GM23338 (cell line): ENCODE measurements around the gene DLGAP4. TPM values are rescaled to one million over a fixed set of nuclear protein-coding genes. Genes with fewer than 3 reads are reported as not detected.

ENCODE experiments used
- ATAC-seq: fragments of 200-7000 bp; cut with Tn5 transposase; 3 replicates; pipeline ENCODE4 v1.9.1; 2020
- DNase-seq: peaks from one replicate; pipeline ENCODE4 v3.0.0-alpha.2; 2015; ENCODE audit warnings: low spot score
- H2AFZ ChIP-seq: fragments of 200-600 bp; sonication (generic); 2 replicates; pipeline ENCODE4 v1.8.0; 2016; ENCODE audit warnings: antibody characterized with exemption, mild to moderate bottlenecking, moderate library complexity
- H3F3A ChIP-seq: fragments of 200-600 bp; sonication (generic); replicated peaks from 2 replicates; pipeline ENCODE4 v1.8.0; 2017; ENCODE audit warnings: antibody characterized with exemption, mixed run types, low read depth
- H3K27ac ChIP-seq: fragments of 200-600 bp; sonication (generic); 2 replicates; pipeline ENCODE4 v1.6.1; 2016; ENCODE audit warnings: low read depth
- H3K27me3 ChIP-seq: fragments of 200-600 bp; sonication (generic); 2 replicates; pipeline ENCODE4 v1.8.0; 2016; ENCODE audit warnings: mild to moderate bottlenecking, mixed run types, moderate library complexity; ENCODE audit not compliant: insufficient read depth
- H3K36me3 ChIP-seq: fragments of 200-600 bp; sonication (generic); 2 replicates; pipeline ENCODE4 v1.8.0; 2016; ENCODE audit warnings: mild to moderate bottlenecking; ENCODE audit not compliant: insufficient read depth
- H3K4me1 ChIP-seq: fragments of 200-600 bp; sonication (generic); 2 replicates; pipeline ENCODE4 v1.8.0; 2016; ENCODE audit warnings: mild to moderate bottlenecking, moderate library complexity; ENCODE audit not compliant: insufficient read depth
- H3K4me2 ChIP-seq: fragments of 200-600 bp; sonication (generic); 2 replicates; pipeline ENCODE4 v1.7.1; 2017; ENCODE audit warnings: mixed run types
- H3K4me3 ChIP-seq: fragments of 200-600 bp; sonication (generic); 2 replicates; pipeline ENCODE4 v1.6.1; 2016; ENCODE audit warnings: mixed run types
- H3K79me2 ChIP-seq: fragments of 200-600 bp; sonication (generic); replicated peaks from 2 replicates; pipeline ENCODE4 v1.8.0; 2017; ENCODE audit warnings: mild to moderate bottlenecking; ENCODE audit not compliant: insufficient read depth
- H3K9me2 ChIP-seq: fragments of 200-600 bp; sonication (generic); 2 replicates; pipeline ENCODE4 v1.8.0; 2017; ENCODE audit not compliant: insufficient read depth
- H4K20me1 ChIP-seq: fragments of 200-600 bp; sonication (generic); replicated peaks from 2 replicates; pipeline ENCODE4 v1.8.0; 2017; ENCODE audit warnings: mild to moderate bottlenecking; ENCODE audit not compliant: insufficient read depth
- H3K27ac Mint-ChIP-seq: 2 replicates; pipeline ENCODE4 v1.8.0; 2020; ENCODE audit warnings: inconsistent platforms, mild to moderate bottlenecking, moderate library complexity, mixed read lengths
- H3K27me3 Mint-ChIP-seq: 3 replicates; pipeline ENCODE4 v1.8.0; 2022; ENCODE audit warnings: low read depth, mild to moderate bottlenecking, moderate library complexity, mixed read lengths, inconsistent platforms; ENCODE audit not compliant: insufficient read depth, poor library complexity
- H3K36me3 Mint-ChIP-seq: 3 replicates; pipeline ENCODE4 v1.8.0; 2021; ENCODE audit warnings: low read depth, mild to moderate bottlenecking, inconsistent platforms, moderate library complexity, mixed read lengths
- H3K4me1 Mint-ChIP-seq: 3 replicates; pipeline ENCODE4 v1.8.0; 2020; ENCODE audit warnings: mild to moderate bottlenecking, inconsistent platforms, mixed read lengths
- H3K4me3 Mint-ChIP-seq: 3 replicates; pipeline ENCODE4 v1.8.0; 2021; ENCODE audit warnings: moderate library complexity, mild to moderate bottlenecking, inconsistent platforms, mixed read lengths
- H3K9me3 Mint-ChIP-seq: 3 replicates; pipeline ENCODE4 v1.8.0; 2020; ENCODE audit warnings: moderate library complexity, mild to moderate bottlenecking, inconsistent platforms, mixed read lengths
- EZH2phosphoT487 ChIP-seq: fragments of 200-600 bp; sonication (generic); IDR thresholded peaks from one replicate; pipeline ENCODE4 v1.8.1; 2018; ENCODE audit warnings: antibody characterized with exemption; ENCODE audit not compliant: unreplicated experiment
- NANOG ChIP-seq: IDR thresholded peaks from 2 replicates; pipeline ENCODE4 v1.6.1; 2016; ENCODE audit warnings: antibody characterized with exemption, borderline replicate concordance
- POLR2AphosphoS5 ChIP-seq: IDR thresholded peaks from 2 replicates; pipeline ENCODE4 v1.6.1; 2016; ENCODE audit warnings: antibody characterized with exemption, low read depth
- ZNF114 ChIP-seq: fragments of 250-450 bp; sonication (Bioruptor Pico); IDR thresholded peaks from 2 replicates; pipeline ENCODE4 v1.5.0; 2020; ENCODE audit warnings: mild to moderate bottlenecking, moderate library complexity
- ZNF331 ChIP-seq: fragments of 250-450 bp; sonication (Bioruptor Pico); IDR thresholded peaks from 2 replicates; pipeline ENCODE4 v1.5.0; 2020; ENCODE audit warnings: low read depth, mild to moderate bottlenecking, moderate library complexity
- polyA plus RNA-seq: library from polyadenylated mRNA; unstranded; fragments of >200 nt; fragmentation: Nextera tagmentation; extraction: Ambion mirVana; gene quantifications from 2 replicates; pipeline ENCODE4 v1.2.1, GENCODE V29; 2016
- total RNA-seq: library from RNA; depleted of rRNA; stranded (reverse); fragments of >200 nt; shearing (Covaris generic); gene quantifications from 2 replicates; pipeline ENCODE4 v1.2.3, GENCODE V29; 2014
- TF ChIP-seq, protein P1 (sequence below): fragments of 250-450 bp; sonication (Bioruptor Pico); IDR thresholded peaks from 2 replicates; pipeline ENCODE4 v1.5.0; 2020; ENCODE audit warnings: mild to moderate bottlenecking, moderate library complexity
- TF ChIP-seq, protein P2 (sequence below): IDR thresholded peaks from one replicate; pipeline ENCODE4 v1.6.1; 2018; ENCODE audit warnings: antibody characterized with exemption; ENCODE audit not compliant: unreplicated experiment

The DLGAP4 gene
- total and polyA plus RNA-seq, 2 experiments from 2014 or later: 46.1 to 52.2 TPM

GRCh38 chr20:36542516-36543183, 236.5 kb downstream of the DLGAP4 start:
- H3K36me3 ChIP-seq: no peaks in the 10 kb centered on the region
- TF ChIP-seq, protein P1, sequence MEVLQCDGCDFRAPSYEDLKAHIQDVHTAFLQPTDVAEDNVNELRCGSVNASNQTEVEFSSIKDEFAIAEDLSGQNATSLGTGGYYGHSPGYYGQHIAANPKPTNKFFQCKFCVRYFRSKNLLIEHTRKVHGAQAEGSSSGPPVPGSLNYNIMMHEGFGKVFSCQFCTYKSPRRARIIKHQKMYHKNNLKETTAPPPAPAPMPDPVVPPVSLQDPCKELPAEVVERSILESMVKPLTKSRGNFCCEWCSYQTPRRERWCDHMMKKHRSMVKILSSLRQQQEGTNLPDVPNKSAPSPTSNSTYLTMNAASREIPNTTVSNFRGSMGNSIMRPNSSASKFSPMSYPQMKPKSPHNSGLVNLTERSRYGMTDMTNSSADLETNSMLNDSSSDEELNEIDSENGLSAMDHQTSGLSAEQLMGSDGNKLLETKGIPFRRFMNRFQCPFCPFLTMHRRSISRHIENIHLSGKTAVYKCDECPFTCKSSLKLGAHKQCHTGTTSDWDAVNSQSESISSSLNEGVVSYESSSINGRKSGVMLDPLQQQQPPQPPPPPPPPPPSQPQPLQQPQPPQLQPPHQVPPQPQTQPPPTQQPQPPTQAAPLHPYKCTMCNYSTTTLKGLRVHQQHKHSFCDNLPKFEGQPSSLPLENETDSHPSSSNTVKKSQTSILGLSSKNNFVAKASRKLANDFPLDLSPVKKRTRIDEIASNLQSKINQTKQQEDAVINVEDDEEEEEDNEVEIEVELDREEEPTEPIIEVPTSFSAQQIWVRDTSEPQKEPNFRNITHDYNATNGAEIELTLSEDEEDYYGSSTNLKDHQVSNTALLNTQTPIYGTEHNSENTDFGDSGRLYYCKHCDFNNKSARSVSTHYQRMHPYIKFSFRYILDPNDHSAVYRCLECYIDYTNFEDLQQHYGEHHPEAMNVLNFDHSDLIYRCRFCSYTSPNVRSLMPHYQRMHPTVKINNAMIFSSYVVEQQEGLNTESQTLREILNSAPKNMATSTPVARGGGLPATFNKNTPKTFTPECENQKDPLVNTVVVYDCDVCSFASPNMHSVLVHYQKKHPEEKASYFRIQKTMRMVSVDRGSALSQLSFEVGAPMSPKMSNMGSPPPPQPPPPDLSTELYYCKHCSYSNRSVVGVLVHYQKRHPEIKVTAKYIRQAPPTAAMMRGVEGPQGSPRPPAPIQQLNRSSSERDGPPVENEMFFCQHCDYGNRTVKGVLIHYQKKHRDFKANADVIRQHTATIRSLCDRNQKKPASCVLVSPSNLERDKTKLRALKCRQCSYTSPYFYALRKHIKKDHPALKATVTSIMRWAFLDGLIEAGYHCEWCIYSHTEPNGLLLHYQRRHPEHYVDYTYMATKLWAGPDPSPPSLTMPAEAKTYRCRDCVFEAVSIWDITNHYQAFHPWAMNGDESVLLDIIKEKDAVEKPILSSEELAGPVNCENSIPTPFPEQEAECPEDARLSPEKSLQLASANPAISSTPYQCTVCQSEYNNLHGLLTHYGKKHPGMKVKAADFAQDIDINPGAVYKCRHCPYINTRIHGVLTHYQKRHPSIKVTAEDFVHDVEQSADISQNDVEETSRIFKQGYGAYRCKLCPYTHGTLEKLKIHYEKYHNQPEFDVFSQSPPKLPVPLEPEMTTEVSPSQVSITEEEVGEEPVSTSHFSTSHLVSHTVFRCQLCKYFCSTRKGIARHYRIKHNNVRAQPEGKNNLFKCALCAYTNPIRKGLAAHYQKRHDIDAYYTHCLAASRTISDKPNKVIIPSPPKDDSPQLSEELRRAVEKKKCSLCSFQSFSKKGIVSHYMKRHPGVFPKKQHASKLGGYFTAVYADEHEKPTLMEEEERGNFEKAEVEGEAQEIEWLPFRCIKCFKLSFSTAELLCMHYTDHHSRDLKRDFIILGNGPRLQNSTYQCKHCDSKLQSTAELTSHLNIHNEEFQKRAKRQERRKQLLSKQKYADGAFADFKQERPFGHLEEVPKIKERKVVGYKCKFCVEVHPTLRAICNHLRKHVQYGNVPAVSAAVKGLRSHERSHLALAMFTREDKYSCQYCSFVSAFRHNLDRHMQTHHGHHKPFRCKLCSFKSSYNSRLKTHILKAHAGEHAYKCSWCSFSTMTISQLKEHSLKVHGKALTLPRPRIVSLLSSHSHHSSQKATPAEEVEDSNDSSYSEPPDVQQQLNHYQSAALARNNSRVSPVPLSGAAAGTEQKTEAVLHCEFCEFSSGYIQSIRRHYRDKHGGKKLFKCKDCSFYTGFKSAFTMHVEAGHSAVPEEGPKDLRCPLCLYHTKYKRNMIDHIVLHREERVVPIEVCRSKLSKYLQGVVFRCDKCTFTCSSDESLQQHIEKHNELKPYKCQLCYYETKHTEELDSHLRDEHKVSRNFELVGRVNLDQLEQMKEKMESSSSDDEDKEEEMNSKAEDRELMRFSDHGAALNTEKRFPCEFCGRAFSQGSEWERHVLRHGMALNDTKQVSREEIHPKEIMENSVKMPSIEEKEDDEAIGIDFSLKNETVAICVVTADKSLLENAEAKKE (CRISPR knock-in tag): no peak
- TF ChIP-seq NANOG (no peak), EZH2phosphoT487 (no peak), POLR2AphosphoS5 (no peak), ZNF331 (CRISPR knock-in tag) (no peak), ZNF114 (CRISPR knock-in tag) (no peak)
- TF ChIP-seq, protein P2, sequence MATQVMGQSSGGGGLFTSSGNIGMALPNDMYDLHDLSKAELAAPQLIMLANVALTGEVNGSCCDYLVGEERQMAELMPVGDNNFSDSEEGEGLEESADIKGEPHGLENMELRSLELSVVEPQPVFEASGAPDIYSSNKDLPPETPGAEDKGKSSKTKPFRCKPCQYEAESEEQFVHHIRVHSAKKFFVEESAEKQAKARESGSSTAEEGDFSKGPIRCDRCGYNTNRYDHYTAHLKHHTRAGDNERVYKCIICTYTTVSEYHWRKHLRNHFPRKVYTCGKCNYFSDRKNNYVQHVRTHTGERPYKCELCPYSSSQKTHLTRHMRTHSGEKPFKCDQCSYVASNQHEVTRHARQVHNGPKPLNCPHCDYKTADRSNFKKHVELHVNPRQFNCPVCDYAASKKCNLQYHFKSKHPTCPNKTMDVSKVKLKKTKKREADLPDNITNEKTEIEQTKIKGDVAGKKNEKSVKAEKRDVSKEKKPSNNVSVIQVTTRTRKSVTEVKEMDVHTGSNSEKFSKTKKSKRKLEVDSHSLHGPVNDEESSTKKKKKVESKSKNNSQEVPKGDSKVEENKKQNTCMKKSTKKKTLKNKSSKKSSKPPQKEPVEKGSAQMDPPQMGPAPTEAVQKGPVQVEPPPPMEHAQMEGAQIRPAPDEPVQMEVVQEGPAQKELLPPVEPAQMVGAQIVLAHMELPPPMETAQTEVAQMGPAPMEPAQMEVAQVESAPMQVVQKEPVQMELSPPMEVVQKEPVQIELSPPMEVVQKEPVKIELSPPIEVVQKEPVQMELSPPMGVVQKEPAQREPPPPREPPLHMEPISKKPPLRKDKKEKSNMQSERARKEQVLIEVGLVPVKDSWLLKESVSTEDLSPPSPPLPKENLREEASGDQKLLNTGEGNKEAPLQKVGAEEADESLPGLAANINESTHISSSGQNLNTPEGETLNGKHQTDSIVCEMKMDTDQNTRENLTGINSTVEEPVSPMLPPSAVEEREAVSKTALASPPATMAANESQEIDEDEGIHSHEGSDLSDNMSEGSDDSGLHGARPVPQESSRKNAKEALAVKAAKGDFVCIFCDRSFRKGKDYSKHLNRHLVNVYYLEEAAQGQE: no peak
- Mint-ChIP-seq H3K9me3 (no peaks in the 10 kb centered on the region), H3K27ac (no peak overlapping the region), H3K4me1 (peaks cover 34% of the 10 kb centered on the region), H3K27me3 (peaks cover 11% of the 10 kb centered on the region), H3K36me3 (peaks cover 21% of the 10 kb centered on the region), H3K4me3 (peak overlapping the region; percentile 72)
- H3K4me2 ChIP-seq: peak overlapping the region; percentile 95
- no peak overlapping the region for H2AFZ ChIP-seq
- H3K27ac ChIP-seq: peak overlapping the region; percentile 39; the same call in 1 of the 2 replicates
- peaks cover 18% of the 10 kb centered on the region for H3K79me2 ChIP-seq
- DNase-seq (no peak), ATAC-seq (no peak)
- peak overlapping the region; percentile 82; the same call in 1 of the 2 replicates for H3K4me3 ChIP-seq
- H3F3A ChIP-seq: peaks cover 16% of the 10 kb centered on the region; the same call in 1 of the 2 replicates
- no peaks in the 10 kb centered on the region for H3K9me2 ChIP-seq
- H3K4me1 ChIP-seq: peaks cover 16% of the 10 kb centered on the region
- H3K27me3 ChIP-seq: no peaks in the 10 kb centered on the region
- H4K20me1 ChIP-seq: peaks cover 4% of the 10 kb centered on the region; the same call in 1 of the 2 replicates
